ENCODE measurements around the gene PSG5.
A peak's percentile ranks its signal among the peaks of the same experiment; 100 is the strongest.
"Not testable (repeated sequence)": the region's sequence is repeated elsewhere in the genome, so short reads cannot be mapped to it uniquely, and the experiment has no call there.

Gene PSG5

GRCh38 chr19:43181869-43182771, 4.2 kb downstream of the PSG5 start:
- peak; percentile 87 for DNase-seq

GRCh38 chr19:43179569-43180147, 6.7 kb downstream of the PSG5 start:
- DNase-seq: not testable (repeated sequence)

GRCh38 chr19:43178577-43178976, 7.8 kb downstream of the PSG5 start:
- DNase-seq: not testable (repeated sequence)

GRCh38 chr19:43165906-43166305, 20.4 kb downstream of the PSG5 start:
- DNase-seq: not testable (repeated sequence)

GRCh38 chr19:43163135-43163534, 23.2 kb downstream of the PSG5 start:
- not testable (repeated sequence) for DNase-seq

GRCh38 chr19:43162261-43162660, 24.1 kb downstream of the PSG5 start:
- DNase-seq: not testable (repeated sequence)

- DNase-seq: peak; percentile 74
Measured at GRCh38 chr19:43152214-43152613, 34.1 kb downstream of the PSG5 start.

- peak; percentile 41 for DNase-seq
Measured at GRCh38 chr19:43149788-43150187, 36.5 kb downstream of the PSG5 start.

GRCh38 chr19:43148233-43148632, 38.1 kb downstream of the PSG5 start:
- DNase-seq: peak; percentile 89

- DNase-seq: peak; percentile 42
Measured at GRCh38 chr19:43141763-43142162, 44.6 kb downstream of the PSG5 start.

GRCh38 chr19:43132696-43133095, 53.6 kb downstream of the PSG5 start:
- DNase-seq: peak; percentile 25

GRCh38 chr19:43131281-43131842, 55.0 kb downstream of the PSG5 start:
- peak; percentile 3 for DNase-seq

GRCh38 chr19:43129197-43129596, 57.1 kb downstream of the PSG5 start:
- not testable (repeated sequence) for DNase-seq

- peak; percentile 95 for DNase-seq
Measured at GRCh38 chr19:43127336-43127735, 59.0 kb downstream of the PSG5 start.

- no peak for DNase-seq
Measured at GRCh38 chr19:43126720-43127119, 59.6 kb downstream of the PSG5 start.

GRCh38 chr19:43124360-43124759, 62.0 kb downstream of the PSG5 start:
- peak; percentile 45 for DNase-seq

- DNase-seq: peak; percentile 99
Measured at GRCh38 chr19:43120433-43121026, 65.8 kb downstream of the PSG5 start.

GRCh38 chr19:43119526-43119925, 66.8 kb downstream of the PSG5 start:
- peak; percentile 69 for DNase-seq

Measured in NCI-H226 (cell line).